Stimulated activated CD8-positive, alpha-beta memory T cell treated with anti-CD3 and anti-CD28 coated beads, Interleukin-2, amount 100 ng/mL, for 48 hours (primary cell): ENCODE data around the gene DDX41.
A peak's percentile ranks its signal among the peaks of the same experiment; 100 is the strongest.
"Not testable (repeated sequence)": the region's sequence is repeated elsewhere in the genome, so short reads cannot be mapped to it uniquely, and the experiment has no call there.

Experiments
- DNase-seq, 2 donors: peaks; one replicate each; pipeline ENCODE4 v3.0.0-alpha.2; 2020; ENCODE audit warnings: low read depth in 2 of 2

Gene DDX41

GRCh38 chr5:177498013-177498787 is 18.6 kb downstream of the DDX41 start:
- peak in 1 of 2 donors; percentile 33 for DNase-seq

DNA sequence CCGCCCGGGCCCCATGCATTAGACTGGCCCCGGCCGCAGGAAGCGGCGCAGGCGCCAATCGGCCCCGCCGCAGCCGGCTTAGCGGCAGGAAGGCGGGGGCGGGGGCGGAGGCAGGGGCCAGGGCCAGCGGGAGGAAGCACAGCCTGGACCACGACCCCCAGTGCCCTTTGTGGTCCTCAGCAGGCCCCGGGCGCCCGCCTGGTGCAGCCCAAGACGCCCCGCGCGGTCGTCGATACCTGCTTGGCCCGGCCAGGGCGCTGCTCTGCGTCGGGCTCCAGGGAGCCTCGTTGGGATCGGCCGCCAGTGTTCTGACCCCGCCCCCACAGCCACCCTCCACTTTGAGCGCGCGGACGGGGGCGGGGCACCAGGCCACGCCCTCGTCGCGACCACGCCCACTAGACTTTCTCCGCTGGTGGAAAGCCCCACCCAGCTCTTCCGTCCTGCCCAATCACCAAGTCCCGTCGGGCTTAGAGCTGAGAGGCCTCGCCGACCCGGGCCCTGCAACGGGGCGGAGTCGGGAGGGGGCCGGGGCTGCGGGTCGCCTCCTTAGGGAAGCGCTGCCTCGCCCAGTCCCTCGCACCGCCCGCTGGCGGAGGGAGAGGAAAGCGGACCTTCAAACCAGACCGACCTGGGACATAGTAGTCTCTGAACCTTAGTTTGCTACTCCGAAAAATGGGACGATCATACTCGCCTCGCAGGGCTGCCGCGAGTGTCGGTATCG is 19.3 kb downstream of the DDX41 start, which contains the start of gene PDLIM7:
Gene PDLIM7, minus strand, starts transcription at position 313 of the 721 bp plus-strand sequence. CDS start 1,092 bp downstream, outside the sequence.
- peak; percentile 93 to 94 for DNase-seq

GRCh38 chr5:177496727-177497291 is 20.0 kb downstream of the DDX41 start:
- DNase-seq: peak in 1 of 2 donors; percentile 33

DNA sequence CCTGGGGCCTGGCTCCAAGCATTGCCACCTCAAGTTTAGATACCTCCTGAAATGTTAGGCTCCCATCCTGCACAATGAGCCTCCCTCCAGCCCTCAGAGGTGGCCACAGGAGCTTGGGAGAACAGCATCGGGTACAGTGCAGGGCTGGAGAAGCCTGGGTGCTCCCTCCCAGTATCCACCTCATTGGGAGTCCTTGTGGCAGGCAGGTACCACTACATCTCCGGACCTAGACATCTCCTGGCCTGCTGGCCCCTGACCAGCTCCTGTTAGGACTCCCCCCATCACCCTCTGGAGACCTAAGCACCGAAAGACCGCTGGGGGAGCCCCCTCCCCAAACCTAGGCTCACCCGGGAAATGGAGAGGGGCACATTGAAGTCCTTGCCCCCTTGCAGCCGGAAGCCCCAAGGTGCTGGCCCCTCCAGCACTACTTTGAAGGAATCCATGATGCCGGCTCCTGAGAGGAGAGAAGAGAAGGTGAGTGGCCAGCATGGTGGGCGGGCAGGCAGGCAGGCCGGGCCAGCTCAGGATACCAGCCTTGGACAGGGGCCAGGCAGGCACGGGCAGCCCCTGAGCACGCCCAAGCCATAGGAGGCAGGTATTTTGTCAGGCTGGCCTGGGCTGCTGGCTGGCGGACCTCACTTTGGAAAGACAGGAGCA is 20.6 kb downstream of the DDX41 start:
- no peak for DNase-seq

DNA sequence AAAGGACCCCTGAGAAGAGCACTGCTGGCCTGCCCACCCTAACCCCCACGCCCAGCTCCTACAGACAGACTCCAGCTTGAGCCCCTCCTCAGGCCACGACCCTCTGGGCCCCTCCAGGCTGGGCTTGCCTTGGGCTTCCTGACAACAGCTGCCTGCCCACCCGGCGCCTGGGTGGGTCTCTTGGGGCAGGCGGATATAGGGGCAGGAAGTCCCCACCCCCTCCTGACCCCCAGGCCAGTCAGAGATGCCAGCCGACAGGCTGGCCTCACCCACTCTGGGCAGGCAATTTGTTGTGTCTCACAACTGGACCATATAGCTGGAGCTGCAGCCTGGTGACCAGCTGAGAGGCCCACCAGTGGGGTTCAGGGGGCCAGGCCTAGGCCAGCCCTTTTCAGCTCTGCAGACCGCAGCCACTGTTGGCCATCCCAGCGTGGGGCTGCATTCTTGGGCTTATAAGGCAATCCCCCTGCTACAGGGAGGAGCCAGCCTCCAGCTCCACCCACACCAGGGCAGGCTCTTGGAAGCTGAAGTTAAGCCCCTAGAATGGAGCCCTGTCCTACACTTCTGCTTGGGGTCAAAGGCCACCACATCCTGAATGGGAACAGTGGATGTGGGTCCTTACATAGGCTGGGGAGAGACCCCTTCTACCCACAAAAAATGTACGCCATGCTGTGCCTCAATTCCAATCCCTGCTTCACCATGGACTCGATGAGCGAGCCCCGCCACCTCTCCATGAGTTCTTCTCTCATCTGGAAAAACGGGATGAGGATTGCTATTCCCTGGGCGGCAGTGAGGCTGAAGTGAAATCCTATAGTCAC is 21.3 kb downstream of the DDX41 start:
- DNase-seq: no peak

GRCh38 chr5:177494346-177495195 is 22.2 kb downstream of the DDX41 start:
- DNase-seq: no peak

DNA sequence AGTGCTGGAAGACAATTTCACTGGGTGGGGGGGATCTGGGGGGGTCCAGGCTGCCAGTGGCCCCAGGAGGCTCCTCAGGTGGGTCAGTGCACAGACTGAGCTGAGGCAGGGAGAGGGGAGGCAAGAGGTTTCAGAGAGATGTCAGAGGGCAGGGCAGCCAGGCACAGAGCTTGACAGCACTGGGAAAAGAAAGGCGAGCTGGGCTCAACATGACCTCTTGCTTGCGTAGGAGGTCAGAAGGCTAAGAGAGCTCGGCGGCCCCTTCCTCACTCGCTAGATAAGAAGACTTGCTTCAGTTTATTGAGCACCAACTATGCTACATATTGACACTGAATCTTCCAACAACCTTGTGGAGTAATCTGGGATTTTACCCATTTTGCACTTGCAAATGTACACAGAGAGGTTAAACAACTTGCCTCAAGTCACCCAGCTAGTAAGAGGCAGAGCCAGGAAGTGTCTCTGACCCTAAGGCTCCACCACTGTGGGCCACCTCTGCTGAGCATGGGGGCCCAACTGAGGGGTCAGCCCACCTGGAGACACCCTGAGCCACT is 22.9 kb downstream of the DDX41 start:
- no peak for DNase-seq

- DNase-seq: no peak
Measured at GRCh38 chr5:177492841-177493240, 23.9 kb downstream of the DDX41 start.

- DNase-seq: no peak
Measured at GRCh38 chr5:177491983-177492746, 24.6 kb downstream of the DDX41 start.

GRCh38 chr5:177491429-177491945 is 25.3 kb downstream of the DDX41 start:
- DNase-seq: peak in 1 of 2 donors; percentile 36

- DNase-seq: no peak
Measured at GRCh38 chr5:177490992-177491391, 25.8 kb downstream of the DDX41 start.

DNA sequence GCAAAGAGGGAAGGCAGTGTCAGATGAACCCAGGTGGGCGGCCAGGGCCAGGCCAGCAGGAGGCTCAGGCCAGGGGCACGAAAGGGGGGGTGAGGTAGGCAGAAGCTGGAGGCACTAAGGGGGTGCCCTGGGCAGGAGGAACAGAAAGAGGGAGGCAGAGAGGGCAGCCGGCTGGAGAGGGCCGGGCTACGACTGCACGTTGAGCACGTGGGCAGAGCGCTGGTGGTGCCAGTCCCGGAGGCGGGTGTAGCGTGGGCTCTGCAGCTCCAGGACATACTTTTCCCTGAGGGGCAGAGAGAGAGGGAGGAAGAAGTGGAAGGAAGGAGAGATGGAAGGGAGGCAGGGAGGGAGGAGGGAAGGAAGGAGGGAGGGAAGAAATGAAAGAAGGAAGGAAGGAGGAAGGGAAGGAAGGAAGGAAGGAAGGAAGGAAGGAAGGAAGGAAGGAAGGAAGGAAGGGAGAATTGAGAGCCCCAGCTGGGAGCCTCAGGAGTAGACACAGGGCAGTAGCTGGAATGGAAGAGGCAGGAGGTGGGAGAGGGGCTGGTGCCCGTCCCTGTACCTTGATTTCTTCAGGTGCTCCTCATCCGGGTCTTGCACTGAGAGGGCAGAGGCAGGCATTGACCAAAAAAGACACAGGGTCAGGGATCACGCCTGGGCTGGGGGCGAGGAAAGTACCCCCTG is 26.3 kb downstream of the DDX41 start:
- DNase-seq: no peak

DNA sequence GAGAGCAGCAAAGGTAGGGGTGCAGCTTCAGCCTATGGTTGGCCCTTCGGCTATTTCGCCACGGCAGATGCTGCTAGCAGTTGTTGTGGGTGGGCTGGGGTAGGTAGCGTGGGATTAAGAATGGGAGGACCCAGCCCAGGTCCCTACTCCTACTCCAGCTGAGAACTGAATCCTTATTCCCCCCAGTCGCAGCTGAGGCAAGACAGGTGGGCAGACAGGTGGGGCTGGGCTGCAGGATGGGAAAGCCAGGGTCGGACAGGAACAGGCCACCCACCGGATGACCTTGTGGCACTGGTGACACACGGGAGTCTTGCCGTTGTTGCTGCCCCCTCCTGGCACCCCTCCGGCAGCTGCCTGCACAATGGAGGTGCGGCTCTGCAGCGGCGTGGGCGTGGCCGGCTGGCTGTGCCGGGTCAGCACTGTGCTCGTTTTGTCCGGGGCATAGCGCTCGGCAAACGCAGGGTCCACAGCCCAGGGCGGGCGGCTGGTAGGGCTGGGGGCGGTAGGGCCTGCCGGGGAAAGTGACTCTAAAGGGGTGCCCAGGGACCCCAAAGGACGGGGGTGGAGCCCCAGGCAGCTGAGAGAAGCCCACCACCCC is 27.5 kb downstream of the DDX41 start:
- no peak for DNase-seq

DNA sequence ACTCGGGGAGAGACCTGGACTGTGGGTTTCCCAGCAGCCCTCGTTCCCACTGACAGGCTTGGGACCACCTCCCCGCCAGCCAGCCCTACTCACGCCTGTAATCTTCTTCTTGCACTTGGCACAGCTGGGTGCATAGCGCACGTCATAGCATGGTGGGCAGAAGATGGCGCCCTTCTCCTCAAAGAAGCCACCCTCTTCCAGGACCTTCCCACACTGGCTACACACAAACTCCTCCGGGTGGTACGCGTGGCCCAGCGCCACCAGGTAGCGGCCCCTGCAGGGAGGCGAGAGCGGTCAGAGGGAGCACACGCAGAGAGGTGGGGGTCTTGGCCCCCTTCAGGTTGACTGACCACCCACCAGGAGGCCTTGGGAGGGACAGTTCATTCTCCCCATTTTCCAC is 28.8 kb downstream of the DDX41 start:
- no peak for DNase-seq

- no peak for DNase-seq
Measured at GRCh38 chr5:177487144-177487543, 29.6 kb downstream of the DDX41 start.

DNA sequence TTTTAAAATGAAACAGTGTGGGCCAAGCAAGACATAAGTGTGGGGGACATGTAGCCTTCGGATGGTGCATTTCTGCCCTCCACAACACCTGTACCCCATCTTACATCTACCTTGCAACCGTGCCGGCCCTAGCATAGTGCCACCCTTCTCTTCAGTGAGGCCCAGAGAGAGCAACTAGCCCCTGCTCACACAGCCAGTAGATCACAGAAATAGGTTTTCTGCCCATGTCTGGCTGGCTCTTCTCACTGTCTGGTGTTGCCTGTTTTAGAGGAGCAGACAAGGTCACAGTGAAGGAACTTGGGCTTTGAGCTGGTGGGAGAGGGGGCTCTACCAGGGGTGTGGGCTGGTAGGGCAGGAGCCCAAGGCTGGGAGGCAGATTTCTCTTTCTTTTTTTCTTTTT is 30.5 kb downstream of the DDX41 start:
- no peak for DNase-seq

DNA sequence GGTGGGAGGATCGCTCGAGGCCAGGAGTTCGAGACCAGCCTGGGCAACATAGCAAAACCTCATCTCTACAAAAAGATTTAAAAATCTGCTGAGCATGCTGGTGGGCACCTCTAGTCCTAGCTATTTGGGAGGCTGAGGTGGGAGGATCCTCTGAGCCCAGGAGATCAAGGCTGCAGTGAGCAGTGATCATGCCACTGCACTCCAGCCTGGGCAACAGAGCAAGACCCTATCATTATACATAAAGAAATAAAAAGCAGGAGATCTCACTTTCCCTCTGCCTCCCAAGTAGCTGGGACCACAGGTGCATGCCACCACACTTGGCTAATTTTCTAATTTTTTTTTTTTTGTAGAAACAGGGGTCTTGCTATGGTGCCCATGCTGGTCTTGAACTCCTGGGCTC is 31.0 kb downstream of the DDX41 start:
- DNase-seq: not testable (repeated sequence)

- no peak for DNase-seq
Measured at GRCh38 chr5:177484902-177485549, 31.7 kb downstream of the DDX41 start.
